DMS114 treated with DMSO at 0.1 percent for 48 hours (cell line): Measurements from ENCODE around the gene FZD10.

Experiments used
- DNase-seq: peaks from one replicate; lab custom pipeline; 2025; ENCODE audit not compliant: unreplicated experiment; lab: John Stamatoyannopoulos, UW

The FZD10 gene

GRCh38 chr12:130152386-130152785 is 9.9 kb upstream of the FZD10 start:
- no peak for DNase-seq

GRCh38 chr12:130153803-130154202 is 8.5 kb upstream of the FZD10 start:
- no peak for DNase-seq

GRCh38 chr12:130154276-130155070 is 7.8 kb upstream of the FZD10 start:
- no peak for DNase-seq

- DNase-seq, result no peak
These were observed 6.7 kb upstream of the FZD10 start for GRCh38 chr12:130155416-130156073.

- DNase-seq, result no peak
These were observed 5.5 kb upstream of the FZD10 start for GRCh38 chr12:130156652-130157275.

- no peak for DNase-seq
These were observed 4.1 kb upstream of the FZD10 start for GRCh38 chr12:130157998-130158753.

GRCh38 chr12:130158754-130159059 is 3.6 kb upstream of the FZD10 start:
- no peak for DNase-seq

GRCh38 chr12:130160306-130160705 is 2.0 kb upstream of the FZD10 start:
- DNase-seq, result no peak

GRCh38 chr12:130160711-130161231 is 1.5 kb upstream of the FZD10 start:
- no peak for DNase-seq

GRCh38 chr12:130161261-130162243 is 712 bp upstream of the FZD10 start:
- DNase-seq, result no peak

GRCh38 chr12:130162745-130163460 is 639 bp downstream of the FZD10 start:
- DNase-seq, result no peak

- no peak for DNase-seq
These were observed 1.4 kb downstream of the FZD10 start for GRCh38 chr12:130163461-130164215.

GRCh38 chr12:130164216-130164542 is 1.9 kb downstream of the FZD10 start:
- no peak for DNase-seq

- DNase-seq, result no peak
These were observed 2.7 kb downstream of the FZD10 start for GRCh38 chr12:130164936-130165335.

GRCh38 chr12:130166306-130166705 is 4.0 kb downstream of the FZD10 start:
- no peak for DNase-seq

GRCh38 chr12:130167537-130167936 is 5.3 kb downstream of the FZD10 start:
- DNase-seq, result no peak

GRCh38 chr12:130169256-130169655 is 7.0 kb downstream of the FZD10 start:
- no peak for DNase-seq

- DNase-seq, result no peak
These were observed 7.7 kb downstream of the FZD10 start for GRCh38 chr12:130169924-130170323.

GRCh38 chr12:130170611-130171010 is 8.3 kb downstream of the FZD10 start:
- no peak for DNase-seq
